Daoy (cell line): ENCODE results near the gene ZNF697. TPM values are rescaled to one million over a fixed set of nuclear protein-coding genes. Genes with fewer than 3 reads are reported as not detected.
"Not testable (repeated sequence)": the region's sequence is repeated elsewhere in the genome, so short reads cannot be mapped to it uniquely, and the experiment has no call there.

Experiments
- DNase-seq: peaks from one replicate; pipeline ENCODE4 v3.0.0-alpha.2; 2015; ENCODE audit warnings: low read depth
- total RNA-seq: library from RNA; depleted of rRNA; stranded (reverse); fragments of >200 nt; shearing (Covaris generic); gene quantifications from 2 replicates; pipeline ENCODE4 v1.2.3, GENCODE V29; 2014; rRNA removed

ZNF697 gene
- 16.6 and 18.1 TPM in 2 replicates for total RNA-seq

DNA sequence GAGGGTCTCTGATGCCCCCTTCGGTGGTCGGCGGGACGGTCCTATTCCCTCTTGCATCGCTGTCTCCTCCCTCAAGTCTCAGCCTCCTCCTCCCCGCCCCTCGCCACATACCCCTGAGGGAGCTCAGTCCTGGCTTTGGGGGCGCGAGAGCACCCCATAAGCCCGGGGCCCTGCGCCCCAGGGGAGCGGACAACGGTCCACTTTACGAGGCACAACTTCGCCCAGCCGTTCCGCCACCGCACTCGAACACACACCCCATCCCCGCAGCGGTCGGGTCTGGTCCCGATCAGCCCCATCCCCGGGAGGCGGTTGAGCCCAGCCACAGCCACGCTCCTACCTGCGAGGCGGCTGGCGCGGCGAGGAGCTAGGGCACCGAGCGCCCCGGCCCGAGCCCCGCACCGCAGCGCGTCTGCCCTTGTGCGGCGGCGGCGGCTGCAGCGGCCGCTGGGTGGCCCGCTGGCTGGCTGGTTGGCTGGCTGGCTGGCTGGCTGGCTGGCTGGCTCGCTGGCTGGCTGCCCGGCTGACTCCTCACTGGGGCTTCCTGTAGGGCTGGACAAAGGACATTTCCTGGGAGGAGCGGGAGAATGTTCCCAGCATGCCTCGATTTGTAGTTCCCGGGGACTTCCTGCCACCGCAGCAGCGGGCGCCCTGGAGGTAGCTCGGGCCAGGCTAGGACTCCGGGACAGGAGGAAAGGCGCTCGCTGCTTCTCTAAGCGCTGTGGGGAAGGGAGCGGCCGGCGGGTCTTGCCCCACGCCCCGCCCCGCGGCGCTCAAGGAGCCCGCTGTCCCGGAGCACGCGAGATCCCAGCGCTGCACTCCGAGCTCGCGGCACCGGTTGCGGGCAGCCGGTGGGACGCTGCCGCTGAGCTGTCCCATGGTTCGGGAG, at the start of gene ZNF697:
TSS of gene ZNF697 (minus strand) at position 533 of the 886 bp plus-strand sequence. CDS start 22,166 bp downstream, outside the sequence.
- DNase-seq = peak; percentile 100

DNA sequence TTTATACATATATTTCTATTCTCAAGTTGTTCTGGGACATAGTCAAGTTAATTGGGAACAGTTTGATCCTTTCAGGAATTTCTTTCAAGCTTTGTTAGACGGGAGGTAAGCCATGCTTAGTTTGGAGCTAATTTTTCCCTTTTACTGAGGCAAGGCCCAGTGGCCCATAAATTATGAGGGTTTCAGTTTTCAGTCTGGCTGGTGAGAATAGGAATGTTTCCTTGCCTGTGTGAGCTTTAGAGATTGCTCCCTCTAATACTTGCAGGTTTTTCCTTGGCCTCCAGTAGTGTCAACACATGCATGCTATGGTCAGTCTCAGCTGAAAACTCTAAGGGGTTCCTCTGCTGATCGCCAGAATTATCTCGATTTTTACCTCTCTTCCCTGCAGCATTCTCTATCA, 49.5 kb upstream of the ZNF697 start:
- no peak for DNase-seq

GRCh38 chr1:119696863-119697262, 48.8 kb upstream of the ZNF697 start:
- not testable (repeated sequence) for DNase-seq

GRCh38 chr1:119689511-119689910, 41.4 kb upstream of the ZNF697 start:
- no peak for DNase-seq

DNA sequence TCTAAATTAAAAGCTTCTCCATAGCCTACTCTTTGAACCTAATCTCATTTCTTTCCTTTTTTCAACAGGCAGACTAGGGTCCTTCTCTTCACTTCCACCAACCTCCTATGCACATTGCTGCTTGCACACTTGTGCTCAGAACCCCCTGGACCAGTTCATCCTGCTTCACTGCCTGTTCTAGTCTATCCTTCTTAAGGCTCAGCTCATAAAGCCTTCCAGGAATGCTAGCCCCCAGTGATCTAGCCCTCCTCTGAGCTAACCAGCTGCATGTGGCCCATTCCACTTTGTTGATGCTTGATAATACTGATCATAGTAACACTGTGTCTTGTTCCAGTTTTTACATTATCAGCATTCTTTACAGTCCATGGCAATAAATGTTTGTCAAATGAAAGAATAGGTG, 40.7 kb upstream of the ZNF697 start:
- DNase-seq = no peak

- DNase-seq = no peak
Observed at GRCh38 chr1:119687434-119688079, 39.5 kb upstream of the ZNF697 start.

GRCh38 chr1:119686661-119687060, 38.6 kb upstream of the ZNF697 start:
- DNase-seq = no peak

DNA sequence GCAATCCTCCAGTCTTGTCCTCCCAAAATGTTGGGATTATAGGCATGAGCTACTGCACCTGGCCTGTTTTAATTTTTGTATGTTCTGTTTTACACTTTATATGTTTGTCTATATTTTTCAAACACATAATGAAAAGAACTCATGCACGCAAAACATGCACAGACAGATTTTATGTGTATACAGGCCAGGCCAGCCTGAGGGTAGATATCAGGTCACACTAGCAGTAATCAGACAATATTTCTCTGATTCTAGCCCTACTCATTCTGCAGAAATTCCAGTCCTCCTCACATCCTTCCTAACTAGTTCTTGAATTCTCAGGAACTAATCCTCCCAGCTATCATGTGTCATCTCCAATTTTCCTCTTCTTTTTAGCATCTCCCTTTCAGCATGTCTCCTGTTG, 35.8 kb upstream of the ZNF697 start:
- DNase-seq = no peak

GRCh38 chr1:119682141-119682540, 34.1 kb upstream of the ZNF697 start:
- DNase-seq = no peak

DNA sequence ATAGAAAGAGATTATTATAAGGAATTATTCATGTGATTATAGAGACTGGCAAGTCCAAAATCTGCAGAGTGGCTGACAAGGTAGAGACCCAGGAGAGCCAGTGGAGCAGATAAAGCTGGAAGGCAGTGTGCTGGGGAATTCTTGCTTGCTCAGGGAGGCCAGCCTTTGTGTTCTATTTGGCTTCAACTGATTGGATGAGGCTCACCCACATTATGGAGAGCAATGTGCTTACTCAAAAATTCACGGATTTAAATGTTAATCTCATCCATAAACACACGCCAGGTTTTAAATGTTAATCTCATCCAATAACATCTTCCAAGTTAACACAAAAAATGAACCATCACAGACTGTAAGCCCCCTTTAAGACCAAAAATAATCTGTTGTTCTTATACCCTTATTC, 33.5 kb upstream of the ZNF697 start:
- DNase-seq = no peak

DNA sequence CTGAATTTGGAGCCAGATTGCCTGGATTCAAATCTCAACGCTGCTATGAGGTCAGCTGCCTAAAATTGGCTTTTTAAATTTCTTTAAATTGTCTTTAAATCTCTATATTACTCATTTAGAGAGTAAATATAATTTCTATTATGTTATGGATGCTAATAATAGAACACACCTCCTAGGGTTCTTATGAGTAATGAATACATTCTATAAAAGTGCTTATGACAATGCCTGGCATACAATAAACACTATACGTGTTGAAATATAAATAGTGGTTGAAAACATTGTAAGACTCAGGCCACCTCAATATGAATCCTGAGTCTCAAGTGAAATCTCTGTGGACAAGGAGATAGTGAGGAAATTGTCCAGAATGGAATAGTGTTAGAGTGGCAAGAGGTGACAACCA, 32.7 kb upstream of the ZNF697 start:
- DNase-seq = no peak

- no peak for DNase-seq
Observed at GRCh38 chr1:119680193-119680592, 32.1 kb upstream of the ZNF697 start.

GRCh38 chr1:119679223-119679622, 31.2 kb upstream of the ZNF697 start:
- no peak for DNase-seq

DNA sequence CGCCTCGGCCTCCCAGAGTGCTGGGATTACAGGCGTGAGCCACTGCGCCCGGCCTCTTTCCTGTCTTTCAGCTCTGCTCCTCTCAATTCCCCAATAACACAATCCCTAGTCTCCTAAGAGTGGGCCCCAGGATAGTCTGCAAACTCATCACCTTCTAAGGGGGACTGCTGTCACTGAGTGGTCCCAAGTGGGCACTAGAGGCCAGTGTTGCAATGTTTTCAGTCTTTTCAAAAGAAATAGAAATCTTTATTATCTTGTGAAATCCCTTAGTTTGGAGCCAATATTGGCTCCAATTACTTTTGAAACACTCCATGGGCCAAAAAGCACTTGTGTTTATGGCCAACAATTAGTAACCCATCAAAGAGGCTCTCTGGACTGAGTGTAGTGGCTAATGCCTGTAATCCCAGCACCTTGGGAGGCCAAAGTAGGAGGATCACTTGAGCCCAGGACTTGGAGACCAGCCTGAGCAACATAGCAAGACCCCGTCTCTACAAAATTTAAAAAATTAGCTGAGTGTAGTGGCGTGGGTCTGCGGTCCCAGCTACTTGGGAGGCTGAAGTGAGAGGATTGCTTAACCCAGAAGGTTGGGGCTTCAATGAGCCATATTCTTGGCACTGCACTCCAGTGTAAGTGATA, 28.6 kb upstream of the ZNF697 start:
- DNase-seq = no peak

- peak; percentile 91 for DNase-seq
Observed at GRCh38 chr1:119675349-119676345, 27.6 kb upstream of the ZNF697 start.

GRCh38 chr1:119674835-119675289, 26.8 kb upstream of the ZNF697 start:
- peak; percentile 92 for DNase-seq

DNA sequence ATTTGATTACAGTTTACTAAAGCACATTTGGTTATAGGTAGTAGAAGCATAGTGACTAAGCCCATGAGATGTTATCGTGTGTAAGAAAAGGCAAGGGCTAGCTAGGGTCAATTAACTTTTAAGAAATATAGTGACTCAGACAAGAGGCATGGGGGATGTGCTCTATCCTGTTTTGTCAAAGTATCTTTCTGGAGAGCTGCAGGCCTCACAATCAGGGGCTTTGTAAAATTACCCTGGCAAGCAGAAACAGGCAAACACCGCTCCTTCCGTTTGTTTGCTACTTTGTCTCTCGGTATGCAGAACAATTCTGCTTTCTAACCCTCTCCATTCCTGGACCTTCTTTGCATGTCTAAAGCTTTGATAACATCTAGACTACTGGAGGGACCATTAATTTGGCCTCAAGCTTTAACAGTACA, 26.1 kb upstream of the ZNF697 start:
- DNase-seq = peak; percentile 62

- peak; percentile 56 for DNase-seq
Observed at GRCh38 chr1:119673171-119673940, 25.3 kb upstream of the ZNF697 start.

DNA sequence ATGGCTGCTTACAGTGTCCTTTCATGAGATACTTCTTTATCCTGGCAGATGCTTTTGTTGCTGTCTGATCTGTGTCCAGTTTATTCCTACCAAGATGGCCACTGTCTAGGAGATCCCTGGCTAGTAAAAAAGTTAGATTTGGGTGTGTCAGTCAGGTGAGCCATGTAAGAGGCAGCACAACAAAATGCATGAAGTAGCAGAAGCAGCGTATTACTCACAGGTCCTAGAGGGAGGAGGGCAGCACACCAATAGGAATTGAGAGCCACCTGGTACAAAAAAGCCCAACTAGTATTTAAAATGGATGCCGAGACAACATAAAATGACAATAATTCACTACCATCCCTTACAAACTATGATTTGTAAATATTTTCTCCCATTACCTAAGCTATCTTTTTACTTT, 22.8 kb upstream of the ZNF697 start:
- DNase-seq = no peak

- DNase-seq = no peak
Observed at GRCh38 chr1:119667173-119667572, 19.1 kb upstream of the ZNF697 start.
